ENCODE measurements around the gene CSRP1.

DNA sequence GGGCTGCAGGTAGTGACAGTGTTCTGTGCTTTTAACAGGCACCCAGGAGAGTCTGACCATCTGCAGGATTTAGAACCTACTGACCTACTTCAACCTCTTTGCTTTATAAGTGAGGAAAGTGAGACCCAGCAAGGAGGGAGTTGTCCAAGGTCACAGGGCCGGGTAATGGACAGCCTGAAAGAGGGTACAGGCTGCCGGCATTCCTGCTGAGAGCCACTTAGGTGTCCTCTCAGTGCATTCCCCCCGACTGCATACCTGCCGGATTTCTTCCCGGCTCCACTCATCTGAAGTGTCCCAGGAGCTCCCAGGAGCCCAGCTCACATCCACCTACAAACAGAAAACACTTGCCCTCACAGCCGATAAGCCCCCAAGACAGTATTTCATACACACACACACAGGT lies 51.8 kb downstream of the CSRP1 start:
- no peak for TF ChIP-seq CTCF (conservative IDR thresholded peaks at IDR 0.05; ENCODE audit: low read length)
- no peak for TF ChIP-seq EZH2phosphoT487 (IDR thresholded peaks at IDR 0.05; ENCODE audit: borderline replicate concordance, low read depth, low read length)
